ENCODE results near the gene RHEBL1.

RHEBL1 gene, protein sequence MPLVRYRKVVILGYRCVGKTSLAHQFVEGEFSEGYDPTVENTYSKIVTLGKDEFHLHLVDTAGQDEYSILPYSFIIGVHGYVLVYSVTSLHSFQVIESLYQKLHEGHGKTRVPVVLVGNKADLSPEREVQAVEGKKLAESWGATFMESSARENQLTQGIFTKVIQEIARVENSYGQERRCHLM

DNA sequence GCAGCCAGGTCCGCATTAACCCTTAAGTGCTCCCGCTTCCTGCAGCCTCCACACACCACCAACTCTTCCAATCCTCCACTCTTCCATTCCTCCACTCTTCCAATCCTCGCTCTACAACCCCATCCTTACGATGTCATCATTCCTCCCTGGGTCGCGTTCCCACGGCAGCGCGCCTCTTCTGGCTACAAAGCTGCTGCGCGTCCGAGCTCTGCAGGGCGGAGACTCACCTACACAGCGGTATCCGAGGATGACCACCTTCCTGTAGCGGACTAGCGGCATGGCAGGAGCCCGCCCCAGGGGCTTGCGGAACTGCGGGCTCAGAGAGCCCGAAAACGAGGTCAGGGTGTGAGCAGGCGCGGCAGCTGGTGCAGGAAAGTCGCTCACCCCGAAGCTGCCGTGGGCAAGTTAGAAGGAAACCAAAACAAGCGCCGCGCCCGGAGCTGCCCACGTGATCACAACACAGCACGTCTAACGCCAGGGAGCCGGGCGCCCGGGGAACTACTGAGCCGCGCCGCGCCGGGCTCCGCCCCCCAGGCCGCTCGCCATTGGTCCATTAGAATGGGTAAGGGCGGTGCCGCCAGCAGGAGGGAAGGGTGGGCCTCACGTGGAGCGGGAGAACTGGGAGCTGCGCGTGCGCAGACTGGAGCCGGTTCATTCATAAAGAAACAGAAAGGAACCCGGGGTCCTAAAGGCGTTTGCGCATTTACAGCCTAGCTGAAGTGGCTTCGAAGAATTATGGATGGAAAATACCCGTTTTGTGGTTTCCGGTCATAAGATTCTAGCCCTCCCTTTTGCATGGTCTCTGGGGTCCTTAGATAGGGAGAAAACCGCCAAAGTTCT, at the start of gene RHEBL1:
Gene RHEBL1 (minus strand): TSS at position 473 of the 840 bp plus-strand sequence. CDS start 194 bp downstream, at position 279.
- FAIRE-seq: peak; percentile 67

DNA sequence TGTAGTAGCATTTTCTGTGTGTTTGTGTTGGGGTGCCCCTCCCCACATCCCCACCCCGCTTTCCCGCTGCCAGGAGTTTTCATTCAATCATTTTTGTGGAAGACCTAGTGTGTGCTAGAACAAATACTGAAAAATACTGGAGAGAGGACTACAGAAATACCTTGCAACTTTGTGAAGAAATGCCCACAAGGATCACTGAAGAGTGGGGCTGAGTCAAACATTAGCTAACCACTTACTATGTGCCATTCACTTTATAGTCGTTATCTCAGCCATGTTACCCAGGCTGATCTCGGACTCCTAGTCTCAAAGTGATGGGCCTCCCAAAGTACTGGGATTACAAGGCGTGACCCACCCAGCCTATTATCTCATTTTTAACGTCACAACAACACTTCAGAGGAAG, 41.4 kb upstream of the RHEBL1 start:
- no peak for FAIRE-seq

DNA sequence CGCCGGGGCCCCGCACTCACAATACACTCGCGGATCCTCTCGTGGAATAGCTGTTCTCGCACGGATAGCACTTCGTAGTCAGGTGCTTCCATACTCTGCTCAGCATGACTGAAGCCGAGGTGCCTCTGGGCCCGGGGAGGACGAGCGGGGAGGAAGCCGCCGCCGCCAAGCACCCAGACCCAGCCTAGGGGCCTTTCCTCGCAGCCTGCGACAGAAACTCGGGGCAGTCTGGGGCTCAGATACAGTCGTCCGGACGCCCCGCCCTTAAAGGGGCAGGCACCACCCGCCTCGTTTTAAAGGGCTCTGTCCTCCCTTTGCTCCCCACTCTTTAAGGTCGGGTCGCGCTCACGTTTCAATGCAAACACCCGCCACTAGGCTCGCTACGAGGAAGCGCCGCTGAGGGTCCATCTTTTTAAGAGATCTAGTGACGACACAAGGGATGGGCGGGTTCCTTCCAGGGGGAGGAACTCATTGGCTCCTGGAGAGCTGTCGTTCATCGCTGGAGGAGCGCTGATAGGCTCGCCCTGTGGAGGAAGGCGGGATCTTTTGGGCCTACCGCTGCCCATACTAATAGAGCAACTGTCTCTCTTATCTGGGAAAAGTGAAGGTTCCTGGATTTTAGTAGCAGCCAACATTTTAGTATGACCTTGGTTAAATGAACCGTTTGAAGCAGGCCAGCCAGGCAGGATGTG, 40.8 kb upstream of the RHEBL1 start, which contains the start of gene LMBR1L:
Gene LMBR1L (minus strand): TSS at position 384 of the 692 bp plus-strand sequence. CDS start 292 bp downstream, at position 92.
- FAIRE-seq: peak; percentile 95

DNA sequence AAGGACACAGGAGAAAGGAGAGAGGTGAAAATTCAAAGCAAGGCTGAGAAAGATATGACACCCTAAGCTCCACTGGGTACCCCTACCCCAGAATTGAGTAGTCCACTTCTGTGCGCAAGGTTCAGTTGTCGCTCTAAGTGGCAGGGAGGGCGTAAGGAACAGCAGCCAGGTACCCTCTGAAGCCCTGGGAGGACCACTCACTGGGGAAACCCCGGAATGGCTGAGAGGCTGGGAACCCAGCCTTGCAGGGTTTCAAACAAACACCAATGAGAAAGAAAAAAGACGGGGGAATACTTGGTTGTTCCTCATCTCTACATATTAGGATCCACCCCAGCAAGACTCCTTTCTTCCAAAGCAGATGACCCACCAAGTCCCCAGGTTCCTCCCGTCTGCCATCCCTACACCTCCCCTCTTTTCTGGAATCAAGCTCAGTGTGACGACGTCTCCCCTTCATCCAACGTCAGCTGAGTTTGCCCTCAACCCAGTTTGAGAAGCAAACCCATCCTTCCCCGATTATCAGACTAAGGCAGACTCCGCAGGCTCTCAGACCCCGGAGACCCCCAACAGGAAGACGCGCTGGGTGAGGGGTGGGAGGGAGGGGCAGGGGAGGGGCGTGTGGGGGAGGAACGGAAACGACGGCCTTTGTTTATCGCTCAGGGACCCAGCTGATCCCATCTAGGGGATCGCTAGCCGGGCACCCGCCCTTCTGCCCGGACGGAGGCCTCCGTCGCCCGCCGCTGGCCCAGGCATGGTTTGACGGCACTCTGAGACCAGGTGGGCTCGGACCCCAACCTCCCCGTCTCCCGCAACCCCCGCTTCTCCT, 40.1 kb upstream of the RHEBL1 start:
- FAIRE-seq: no peak

- no peak for FAIRE-seq
Measured at GRCh38 chr12:49108958-49109404, 39.2 kb upstream of the RHEBL1 start.

- no peak for FAIRE-seq
Measured at GRCh38 chr12:49105504-49106084, 35.8 kb upstream of the RHEBL1 start.

DNA sequence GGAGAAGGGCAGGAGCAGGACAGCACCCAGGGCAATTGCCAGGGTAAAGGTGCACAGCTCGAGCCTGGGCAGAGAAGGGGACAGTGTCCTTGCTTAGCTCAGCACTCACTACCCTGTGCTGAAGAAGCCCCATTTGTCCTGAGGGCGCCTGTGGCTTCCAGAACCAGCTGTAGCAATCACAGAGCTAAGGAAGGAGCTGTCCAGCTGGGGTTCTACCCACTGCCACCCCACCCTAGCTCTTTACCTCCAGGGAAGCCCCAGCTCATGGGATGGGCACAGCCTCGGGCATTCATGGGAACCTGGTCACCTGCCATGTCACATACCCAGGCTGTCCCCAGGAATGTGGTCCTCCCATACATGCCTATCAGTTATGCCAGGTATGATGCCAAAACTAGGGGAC, 35.0 kb upstream of the RHEBL1 start:
- FAIRE-seq: no peak

- no peak for FAIRE-seq
Measured at GRCh38 chr12:49100380-49100779, 30.6 kb upstream of the RHEBL1 start.

GRCh38 chr12:49098703-49099102, 28.9 kb upstream of the RHEBL1 start:
- FAIRE-seq: no peak

GRCh38 chr12:49098035-49098451, 28.3 kb upstream of the RHEBL1 start:
- FAIRE-seq: no peak

DNA sequence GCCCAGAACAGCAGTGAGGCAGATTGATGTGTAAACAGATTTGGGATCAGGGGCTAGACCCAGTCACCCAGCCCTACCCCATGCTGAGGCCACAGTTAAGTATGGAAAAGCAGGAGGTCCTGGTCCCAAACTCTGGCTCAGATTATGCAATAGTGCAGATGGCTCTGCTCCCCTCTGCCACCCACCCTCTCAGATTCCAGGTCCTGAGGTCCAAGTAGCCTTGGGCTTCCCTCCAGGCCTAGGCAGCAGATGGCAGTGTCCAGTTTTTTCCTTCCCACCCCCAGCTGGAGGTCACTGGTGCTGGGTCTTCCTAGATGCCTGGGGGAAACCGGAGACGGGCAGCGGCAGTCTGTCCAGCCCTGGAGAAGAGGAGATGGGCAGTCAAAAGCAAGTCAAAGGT, 27.6 kb upstream of the RHEBL1 start:
- FAIRE-seq: no peak

DNA sequence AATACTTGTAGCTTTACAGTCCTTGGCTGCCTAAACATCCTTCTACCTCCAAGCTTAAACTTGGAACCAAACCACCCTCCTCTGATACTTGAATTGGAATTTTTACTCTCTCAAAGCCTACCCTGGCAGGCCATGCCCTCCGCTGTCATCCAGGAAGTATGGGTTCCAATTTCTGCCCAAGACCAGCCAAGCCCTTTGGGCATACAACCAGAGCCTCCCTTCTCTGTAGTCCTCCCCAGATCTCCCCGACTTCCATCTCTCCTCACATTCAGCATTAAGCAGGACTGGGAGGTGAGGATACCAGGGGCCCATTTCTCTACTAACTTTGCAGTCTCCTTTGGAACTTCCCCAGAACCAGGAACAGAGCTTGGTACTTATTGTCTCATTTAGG, 25.2 kb upstream of the RHEBL1 start:
- no peak for FAIRE-seq

GRCh38 chr12:49094160-49094974, 24.6 kb upstream of the RHEBL1 start, which contains the start of gene DHH:
Gene DHH, minus strand, starts transcription at chr12:49094801. Its CDS starts 289 bp downstream, at chr12:49094512.
- no peak for FAIRE-seq

DNA sequence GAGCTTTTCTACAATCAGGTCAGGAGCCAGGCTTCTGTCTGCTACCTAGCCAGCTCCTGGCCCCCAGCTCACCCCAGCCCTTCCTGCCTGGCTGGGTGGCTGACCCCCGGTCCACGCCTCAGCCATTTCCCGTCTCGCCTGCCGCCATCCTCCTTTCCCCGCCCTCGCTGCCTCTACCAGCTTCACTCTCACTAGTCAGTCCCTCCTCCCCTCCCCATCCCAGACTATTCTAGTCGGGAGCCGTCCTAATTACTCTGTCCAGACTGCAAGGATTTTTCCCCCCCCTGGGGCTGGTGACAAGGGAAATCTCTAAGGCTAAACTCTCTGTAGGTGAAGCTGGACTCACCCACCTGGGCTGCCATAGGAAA, 24.0 kb upstream of the RHEBL1 start:
- FAIRE-seq: no peak

GRCh38 chr12:49092816-49093406, 23.1 kb upstream of the RHEBL1 start:
- FAIRE-seq: no peak

DNA sequence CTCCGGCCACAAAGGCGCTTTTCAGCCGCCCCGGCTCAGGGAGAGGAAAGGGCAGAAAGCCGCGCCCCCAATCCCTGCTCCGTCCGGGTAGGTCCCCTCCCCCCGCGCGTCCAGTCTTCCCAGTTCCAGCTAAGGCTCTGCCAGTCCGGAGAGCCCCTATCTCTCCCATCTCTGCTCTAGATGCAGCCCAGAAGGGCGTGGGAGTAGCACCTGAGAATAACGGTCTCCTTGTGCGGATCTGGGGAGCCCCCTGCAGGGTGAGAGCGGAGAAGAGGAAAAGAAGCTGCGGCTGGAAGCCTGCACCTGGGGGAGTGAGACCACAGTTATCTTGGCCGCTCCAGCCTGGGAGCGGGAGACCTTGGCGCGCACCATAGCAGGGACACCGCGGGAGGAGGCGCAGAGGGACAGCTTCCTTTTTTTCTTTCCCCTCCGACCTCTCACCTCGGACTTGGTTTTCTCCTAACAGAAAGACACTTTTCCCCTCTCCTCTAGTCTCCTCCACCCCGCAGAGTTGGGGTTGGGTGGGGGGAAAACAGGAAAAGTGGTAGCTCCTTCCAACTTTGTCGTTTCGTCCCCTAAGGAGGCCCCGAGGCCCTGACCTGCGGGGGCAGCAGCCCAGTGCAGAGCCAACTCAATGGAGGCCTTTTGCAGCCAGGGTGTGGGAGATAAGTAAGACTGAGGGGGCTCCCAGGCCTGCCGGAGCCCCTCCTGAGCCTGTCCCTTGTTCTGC, 22.5 kb upstream of the RHEBL1 start:
- no peak for FAIRE-seq

- FAIRE-seq: no peak
Measured at GRCh38 chr12:49091836-49092085, 22.0 kb upstream of the RHEBL1 start.

- FAIRE-seq: no peak
Measured at GRCh38 chr12:49091056-49091835, 21.5 kb upstream of the RHEBL1 start.
